ENCODE measurements around the gene MYL2.
"Not testable (repeated sequence)": the region's sequence is repeated elsewhere in the genome, so short reads cannot be mapped to it uniquely, and the experiment has no call there.

Gene MYL2, protein sequence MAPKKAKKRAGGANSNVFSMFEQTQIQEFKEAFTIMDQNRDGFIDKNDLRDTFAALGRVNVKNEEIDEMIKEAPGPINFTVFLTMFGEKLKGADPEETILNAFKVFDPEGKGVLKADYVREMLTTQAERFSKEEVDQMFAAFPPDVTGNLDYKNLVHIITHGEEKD

DNA sequence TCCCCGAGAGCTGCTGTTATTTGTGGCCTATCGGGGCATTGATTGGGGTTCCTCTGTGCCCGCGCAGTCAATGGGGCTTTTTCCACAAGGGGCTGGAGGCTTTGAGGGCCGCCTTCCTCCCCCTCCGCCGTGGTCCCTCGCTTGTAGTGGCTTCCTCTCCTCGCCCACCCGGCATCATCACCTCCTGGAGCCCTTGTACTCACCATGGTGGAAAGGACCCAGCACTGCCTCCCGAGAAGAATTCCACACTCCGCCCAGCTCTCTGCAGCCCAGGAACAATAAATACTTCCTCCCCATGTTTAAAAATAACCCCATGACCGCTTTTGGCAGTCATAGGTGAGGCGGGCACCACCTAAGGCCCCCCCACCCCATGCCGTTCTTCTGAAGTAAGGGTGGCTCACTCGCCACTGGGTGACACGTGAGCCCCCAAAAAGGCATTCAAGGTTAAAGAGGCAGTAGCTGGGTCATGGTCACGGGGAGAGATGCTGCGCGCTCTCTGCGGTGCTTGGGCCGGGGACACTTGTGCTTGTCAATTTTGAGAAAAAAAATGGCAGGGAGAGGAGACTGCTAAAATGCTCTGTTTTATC lies at the start of gene MYL2:
TSS of gene MYL2 (minus strand) at position 256 of the 587 bp plus-strand sequence. CDS start at position 206, 50 bp downstream.
- DNase-seq (ENCODE audit: low spot score) (no peak), FAIRE-seq (no peak)

DNA sequence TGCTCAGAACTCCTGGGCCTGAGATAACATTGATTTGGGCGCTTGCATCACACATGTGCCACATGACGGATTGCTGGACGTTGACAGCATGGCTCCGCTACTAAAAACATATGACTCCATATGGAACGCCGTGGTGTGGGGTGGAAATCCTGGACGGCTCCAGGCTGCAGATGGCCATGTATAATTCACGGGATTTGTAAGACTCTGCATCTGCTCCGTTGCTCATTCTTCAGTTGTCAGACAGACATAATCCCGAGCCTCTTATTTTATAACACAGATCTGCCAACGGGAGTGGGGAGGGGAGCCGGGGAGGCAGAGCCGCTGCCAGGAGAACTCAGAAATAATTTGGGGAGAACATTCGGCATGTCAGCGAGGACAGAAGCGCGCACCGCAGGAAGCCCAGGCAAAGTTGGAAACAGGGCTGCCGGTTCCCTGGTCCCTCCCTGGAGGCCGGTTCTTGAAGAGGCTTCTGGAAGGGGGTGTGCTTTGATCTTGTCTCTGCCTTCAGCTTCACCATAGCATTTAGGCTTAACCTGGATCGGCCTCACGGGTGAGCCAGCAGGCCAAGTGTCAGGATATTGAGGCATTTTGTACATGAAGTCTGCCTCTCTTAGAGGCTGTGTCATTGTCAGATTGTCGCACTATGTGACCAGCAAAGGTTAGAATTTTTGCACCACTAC lies 45.8 kb upstream of the MYL2 start:
- no peak for FAIRE-seq

DNA sequence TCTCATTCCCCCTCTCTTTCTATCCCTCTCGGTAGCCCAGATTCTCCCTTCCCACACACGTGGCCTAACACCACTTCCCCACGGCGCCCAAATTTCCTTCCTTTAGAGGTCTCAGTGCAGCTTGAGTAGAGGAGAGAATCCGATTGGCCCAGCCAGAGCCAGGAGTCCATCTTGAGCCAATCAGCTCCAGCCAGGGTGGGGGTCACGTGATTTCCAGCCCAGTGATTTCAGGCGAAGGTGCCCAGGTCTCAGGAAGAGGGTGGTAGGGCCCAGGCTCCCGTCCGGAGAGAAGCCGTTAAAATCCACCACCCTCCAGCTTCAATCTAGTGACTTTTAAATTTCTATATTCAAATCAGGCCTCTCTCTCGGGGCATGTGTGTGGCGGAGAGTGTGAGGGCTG lies 45.2 kb upstream of the MYL2 start:
- DNase-seq (ENCODE audit: low spot score): no peak
- FAIRE-seq: no peak

More for the DNA sequence above, 45.8 kb upstream of the MYL2 start:
- no peak for DNase-seq (ENCODE audit: low spot score)

DNA sequence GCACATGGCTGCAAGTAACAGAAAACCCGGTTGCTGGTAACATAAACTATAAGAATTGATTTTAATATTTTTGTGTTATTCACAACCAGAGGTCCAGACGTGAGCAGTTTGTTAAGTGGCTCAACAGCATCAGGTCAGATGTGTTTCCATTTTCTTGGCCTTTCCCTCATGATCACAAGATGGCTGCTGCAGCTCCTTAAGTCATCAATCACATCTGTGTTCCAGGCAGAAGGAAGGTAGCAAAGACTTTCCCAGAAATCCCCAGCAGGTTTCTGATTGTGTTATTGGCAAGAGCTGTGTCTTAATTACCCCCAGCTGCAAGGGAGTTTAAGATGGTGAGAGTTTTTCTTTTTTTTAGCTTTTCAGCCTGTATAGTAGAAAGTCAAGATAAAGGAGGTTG lies 40.4 kb upstream of the MYL2 start:
- no peak for FAIRE-seq
- DNase-seq (ENCODE audit: low spot score): no peak

DNA sequence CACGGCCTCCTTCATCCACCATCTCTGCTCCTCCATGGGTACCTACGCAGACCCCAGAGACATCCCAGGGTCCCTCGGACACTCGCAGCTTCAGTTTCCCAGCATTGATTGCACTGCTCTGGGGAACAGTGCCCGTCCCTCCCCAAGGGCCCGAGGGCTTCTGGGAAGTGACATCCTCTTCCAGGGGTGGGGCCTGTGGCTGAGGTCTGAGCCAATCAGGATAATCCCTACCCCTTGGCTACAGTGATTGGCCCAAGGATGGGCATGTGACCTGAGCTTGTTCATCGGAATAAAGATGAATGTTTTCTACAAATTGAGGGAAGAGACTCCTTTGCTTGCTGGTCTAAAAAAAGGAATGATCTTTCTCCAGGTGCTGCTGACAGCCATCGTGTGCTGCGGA lies 37.3 kb upstream of the MYL2 start:
- DNase-seq (ENCODE audit: low spot score): no peak

DNA sequence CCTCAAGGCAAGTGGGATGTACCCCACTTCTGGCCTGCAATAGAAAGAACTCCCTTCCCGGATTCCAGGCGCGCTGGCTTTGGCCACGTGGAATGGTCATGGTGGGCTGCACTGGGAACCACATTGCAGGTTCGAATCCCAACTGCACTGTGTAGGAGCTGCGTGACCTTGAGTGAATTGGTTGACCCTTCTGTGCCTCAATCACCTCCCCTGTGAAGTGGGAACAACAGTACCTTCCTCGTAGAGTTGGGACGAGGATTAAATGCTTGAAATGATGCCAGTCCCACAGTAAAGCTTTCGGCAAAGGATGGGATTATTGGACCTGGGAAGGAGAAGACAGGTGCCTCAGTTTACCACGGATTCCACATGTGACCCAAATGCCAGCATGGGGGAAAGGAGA lies 36.8 kb upstream of the MYL2 start:
- FAIRE-seq: no peak
- no peak for DNase-seq (ENCODE audit: low spot score)

More for the DNA sequence above, 37.3 kb upstream of the MYL2 start:
- no peak for FAIRE-seq

DNA sequence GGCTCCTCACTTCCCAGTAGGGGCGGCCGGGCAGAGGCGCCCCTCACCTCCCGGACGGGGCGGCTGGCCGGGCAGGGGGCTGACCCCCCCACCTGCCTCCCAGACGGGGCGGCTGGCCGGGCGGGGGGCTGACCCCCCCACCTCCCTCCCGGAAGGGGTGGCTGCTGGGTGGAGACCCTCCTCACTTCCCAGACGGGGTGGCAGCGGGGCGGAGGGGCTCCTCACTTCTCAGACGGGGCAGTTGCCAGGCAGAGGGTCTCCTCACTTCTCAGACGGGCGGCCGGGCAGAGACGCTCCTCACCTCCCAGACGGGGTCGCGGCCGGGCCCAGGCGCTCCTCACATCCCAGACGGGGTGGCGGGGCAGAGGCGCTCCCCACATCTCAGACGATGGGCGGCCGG lies 30.5 kb upstream of the MYL2 start:
- FAIRE-seq; DNase-seq (ENCODE audit: low spot score): not testable (repeated sequence)

DNA sequence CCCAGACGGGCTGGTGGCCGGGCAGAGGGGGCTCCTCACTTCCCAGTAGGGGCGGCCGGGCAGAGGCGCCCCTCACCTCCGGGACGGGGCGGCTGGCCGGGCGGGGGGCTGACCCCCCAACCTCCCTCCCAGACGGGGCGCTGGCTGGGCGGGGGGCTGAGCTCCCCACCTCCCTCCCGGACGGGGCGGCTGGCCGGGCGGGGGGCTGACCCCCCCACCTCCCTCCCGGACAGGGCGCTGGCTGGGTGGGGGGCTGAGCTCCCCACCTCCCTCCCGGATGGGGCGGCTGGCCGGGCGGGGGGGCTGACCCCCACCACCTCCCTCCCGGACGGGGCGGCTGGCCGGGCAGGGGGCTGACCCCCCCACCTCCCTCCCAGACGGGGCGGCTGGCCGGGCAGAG lies 30.1 kb upstream of the MYL2 start:
- FAIRE-seq; DNase-seq (ENCODE audit: low spot score): not testable (repeated sequence)

DNA sequence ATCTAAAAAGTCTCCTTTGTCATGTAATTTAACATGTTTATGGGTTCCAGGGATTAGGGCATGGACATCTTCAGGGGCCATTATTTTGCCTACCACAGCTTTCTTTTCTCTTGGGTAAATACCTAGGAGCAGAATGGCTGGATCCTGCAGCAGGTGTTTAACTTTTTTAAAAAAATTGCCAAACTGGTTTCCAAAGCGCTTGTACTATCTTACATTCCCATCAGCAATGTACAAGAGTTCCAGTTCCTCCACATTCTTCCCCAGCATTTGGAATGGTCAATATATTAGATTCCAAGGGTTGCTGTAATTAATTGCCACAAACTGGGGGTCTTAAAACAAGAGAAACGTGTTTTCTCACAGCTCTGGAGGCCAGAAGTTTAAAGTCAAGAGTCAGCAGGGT lies 27.7 kb upstream of the MYL2 start:
- FAIRE-seq: no peak
- DNase-seq (ENCODE audit: low spot score): no peak

DNA sequence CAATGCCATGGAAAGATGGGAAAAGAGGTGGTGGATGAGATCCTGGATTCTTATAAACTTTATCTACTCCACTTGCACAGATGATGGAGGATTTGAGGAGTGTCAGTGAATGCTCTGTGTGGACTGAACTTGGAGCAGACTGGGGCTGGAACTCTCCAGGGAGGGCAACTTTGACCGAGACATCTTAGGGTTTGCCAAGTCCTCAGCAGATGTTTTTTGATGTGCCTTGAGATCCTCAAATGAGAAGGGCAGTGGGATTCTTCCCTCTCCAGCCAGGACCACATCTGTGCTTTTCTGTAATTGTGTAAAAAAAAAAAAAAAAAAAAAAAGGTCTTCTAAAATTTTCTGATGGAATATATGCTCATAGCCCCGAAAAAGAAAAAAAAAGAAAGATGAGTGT lies 23.0 kb upstream of the MYL2 start:
- FAIRE-seq: no peak
- DNase-seq (ENCODE audit: low spot score): no peak

DNA sequence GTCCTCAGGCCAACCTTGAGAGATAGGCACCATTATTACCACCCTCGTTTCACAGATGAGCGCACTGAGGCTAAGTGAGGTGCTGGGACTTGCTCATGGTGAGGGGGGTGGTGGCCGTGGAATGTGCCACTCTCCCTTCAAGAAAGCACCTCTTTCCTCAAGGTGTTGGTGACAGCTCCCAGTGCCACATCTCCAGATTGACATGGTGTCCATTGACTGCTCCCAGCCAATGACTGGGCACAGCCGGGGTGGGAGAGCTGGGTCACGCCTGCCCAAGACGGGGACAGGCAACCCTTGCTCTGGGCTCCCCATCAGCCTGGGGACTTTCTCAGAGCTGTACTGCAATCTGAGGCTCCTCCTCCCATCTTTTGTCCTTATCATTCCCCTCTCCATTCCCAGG lies 21.0 kb upstream of the MYL2 start:
- FAIRE-seq (no peak), DNase-seq (ENCODE audit: low spot score) (no peak)

DNA sequence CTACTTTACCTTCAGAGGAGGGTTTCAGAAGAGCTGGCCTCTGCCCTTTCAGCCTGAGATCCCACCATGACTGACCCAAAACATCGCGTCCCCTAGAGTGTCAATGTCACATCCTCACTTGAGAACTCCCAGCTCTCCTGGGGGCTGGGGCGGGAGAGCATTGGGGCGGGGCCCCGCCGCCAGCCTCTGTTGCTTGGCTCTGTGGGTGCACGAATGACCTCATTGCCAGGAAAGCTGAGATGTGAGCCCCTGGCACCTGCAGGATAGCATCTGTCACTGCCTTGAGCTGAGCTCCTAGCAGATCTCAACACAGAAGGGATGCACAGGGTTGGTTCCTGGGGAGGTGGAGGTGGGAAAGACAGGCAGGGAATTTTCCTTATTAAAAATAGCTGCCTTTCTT lies 20.6 kb upstream of the MYL2 start:
- no peak for FAIRE-seq
- DNase-seq (ENCODE audit: low spot score): no peak

DNA sequence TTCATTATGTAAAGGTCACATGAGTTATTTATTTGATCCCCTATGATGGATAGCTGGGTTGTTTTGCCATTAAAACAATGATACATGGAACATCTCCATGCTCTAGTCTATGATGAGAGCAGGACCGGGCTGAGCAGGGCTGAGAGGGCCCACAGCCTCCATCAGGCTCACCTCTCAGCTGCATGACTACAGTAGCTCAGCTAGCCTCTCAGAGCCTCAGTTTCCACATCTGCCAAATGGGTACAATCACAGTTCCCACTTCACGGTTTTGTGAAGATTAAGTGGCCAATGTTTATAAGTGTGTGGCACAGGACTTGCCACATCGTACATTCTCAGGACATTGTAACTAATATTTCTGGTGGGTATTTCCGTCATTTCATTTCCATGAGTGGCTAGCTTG lies 19.9 kb upstream of the MYL2 start:
- DNase-seq (ENCODE audit: low spot score) (no peak), FAIRE-seq (peak; percentile 5)

DNA sequence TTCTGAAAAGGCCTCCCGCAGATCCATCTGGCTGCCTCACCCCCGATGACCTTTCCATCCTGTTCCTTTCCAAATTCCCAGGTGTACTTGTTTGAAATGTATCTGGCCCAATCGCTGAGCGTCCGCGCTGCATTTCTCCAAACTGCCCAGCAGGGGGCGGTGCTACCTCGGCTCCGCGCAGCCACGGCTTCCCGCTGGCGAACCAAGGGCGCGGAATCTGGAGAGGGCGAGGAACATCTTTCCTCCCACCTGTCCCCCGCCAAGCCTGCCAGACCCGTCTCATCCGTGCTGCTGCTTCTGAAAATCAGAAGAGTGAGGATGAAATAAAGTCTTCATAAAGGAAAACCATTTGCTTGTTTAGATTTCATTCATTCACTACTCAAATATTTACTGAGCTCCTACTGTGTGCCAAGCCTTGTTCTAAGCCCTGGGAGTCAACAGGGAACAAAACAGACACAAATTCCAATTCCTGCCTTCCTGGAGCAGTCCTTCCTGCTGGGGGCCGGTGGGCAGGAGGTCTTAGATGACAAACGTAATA lies 16.8 kb upstream of the MYL2 start:
- FAIRE-seq: no peak

DNA sequence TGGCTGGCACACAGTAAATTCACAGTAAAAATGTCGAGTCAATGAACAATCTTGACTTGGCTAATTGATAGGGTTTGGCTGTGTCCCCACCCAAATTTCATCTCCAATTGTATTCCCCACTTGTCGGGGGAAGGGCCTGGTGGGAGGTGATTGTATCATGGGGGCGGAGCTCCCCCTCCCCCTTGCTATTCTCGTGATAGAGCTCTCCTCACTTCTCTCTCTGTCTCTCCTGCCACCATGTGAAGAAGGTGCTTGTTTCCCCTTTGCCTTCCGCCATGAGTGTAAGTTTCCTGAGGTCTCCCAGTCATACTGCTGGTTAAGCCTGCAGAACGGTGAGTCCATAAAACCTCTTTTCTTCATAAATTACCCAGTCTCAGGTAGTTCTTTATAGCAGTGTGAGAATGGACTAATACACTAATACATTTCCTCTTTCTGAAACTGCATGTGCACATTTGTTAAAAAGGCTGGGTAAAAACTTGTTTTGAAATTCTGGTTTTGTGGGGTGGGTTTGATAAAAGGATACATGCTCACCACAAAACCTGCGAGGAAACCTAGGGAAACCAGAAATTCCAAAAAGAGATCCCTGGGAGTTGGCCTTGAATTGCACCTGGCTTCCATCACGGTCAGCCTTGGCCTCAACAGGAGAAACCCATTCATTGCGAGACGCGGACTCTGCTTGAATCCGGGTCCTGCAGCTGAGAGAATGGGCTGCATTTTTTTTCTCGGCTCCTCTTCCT lies 16.2 kb upstream of the MYL2 start:
- no peak for FAIRE-seq
- DNase-seq (ENCODE audit: low spot score): no peak

More for the DNA sequence above, 16.8 kb upstream of the MYL2 start:
- DNase-seq (ENCODE audit: low spot score): peak; percentile 78

DNA sequence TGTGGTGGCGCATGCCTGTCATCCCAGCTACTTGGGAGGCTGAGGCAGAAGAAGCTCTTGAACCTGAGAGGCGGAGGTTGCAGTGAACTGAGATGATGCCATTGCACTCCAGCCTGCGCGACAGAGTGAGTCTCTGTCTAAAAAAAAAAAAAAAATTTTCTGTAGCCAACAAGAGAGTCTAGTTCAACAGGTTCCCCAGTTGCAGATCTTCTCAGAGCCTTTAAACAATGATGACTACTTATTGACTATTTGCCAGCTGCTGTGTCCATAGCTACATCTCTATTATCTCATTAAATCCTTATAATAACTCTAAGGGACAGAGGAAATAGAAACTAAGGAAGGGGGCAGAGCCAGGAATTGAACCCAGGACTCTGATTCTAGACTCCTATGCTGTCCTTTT lies 15.2 kb upstream of the MYL2 start:
- DNase-seq (ENCODE audit: low spot score) (no peak), FAIRE-seq (no peak)

DNA sequence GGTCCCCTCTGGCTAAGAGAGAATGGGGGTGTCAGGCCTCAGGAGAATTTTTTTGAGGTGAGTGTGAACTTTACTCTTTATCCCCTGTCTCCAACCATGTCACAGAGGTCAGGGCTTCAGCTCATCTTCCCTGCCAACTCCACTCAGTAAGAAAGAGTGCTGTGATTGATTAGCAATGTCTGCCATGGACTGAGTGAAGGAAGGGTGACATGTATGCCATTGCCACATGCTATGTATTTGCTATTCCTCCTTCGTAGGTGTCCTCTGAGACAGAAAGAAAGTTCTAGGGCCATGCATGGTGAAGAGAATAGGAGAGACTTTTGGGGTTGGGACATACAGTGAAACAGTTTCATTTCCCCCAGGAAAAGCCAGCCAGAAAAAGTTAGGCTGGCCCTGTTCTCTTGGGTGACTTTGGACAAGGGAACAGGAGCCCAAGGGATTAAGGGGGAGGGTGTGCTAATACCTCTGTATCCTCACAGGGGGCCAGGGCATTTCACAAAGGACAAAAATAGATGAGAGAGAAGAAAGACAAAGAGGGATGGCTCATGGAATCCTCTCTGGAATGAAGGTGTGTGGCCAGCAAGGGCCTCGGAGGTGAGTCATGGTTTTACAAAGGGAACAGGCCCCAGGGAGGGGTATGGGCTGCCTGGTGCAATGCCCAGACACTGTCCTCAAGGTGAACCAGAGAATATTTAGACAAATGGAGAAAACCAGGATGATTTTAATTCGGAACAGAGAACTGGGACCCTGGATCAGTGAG lies 13.9 kb upstream of the MYL2 start:
- FAIRE-seq (peak; percentile 42), DNase-seq (ENCODE audit: low spot score) (peak; percentile 91)

DNA sequence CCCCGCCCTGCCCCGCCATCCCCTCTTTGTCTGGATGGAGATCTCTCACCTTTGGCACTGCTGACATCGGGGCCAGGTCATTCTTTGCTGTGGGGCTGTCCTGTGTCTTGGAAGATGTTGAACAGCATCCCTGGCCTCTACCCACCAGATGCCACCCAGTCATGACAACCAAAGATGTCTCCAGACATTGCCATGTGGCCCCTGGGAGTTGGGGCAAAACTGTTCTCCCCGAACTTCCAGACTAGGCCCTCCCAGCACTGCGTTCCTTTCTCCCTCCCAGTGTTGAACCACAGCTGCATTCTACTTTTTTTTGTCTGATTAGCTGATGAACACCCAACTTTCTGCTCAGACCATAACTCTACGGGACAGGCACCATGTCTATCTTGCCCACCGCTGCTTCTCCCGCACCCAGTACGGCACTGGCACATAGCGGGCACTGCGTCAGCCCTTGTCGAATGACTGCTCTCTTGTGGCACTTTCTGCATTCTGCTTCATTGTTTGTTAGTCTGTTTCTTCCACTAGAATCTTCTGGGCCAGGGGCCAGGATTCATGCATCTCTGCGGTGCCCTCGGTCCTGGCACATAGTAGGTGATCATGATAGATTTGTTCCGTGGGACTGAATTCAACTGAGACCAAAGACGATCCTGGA lies 13.1 kb upstream of the MYL2 start:
- no peak for DNase-seq (ENCODE audit: low spot score)

DNA sequence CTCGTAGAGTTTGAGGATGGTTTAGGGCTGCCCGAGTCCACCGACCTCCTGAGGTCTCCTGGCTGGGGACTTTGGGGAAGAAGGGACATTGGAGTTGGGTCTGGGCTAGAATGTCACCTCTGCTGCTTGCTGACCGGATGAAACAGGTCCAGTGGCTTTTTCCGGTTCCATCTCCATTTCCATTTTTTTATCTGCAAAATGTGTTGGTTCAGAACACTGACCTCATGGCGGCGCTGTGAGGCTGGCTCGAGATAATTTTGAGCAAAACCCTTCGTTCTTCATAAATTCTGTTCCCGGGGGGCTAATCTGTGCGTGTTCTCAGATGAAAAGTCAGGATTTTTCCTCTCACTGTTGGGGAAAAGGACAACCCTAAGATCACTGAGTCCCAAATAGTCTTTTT lies 11.7 kb upstream of the MYL2 start:
- DNase-seq (ENCODE audit: low spot score): no peak
- FAIRE-seq: no peak

More for the DNA sequence above, 13.1 kb upstream of the MYL2 start:
- no peak for FAIRE-seq

DNA sequence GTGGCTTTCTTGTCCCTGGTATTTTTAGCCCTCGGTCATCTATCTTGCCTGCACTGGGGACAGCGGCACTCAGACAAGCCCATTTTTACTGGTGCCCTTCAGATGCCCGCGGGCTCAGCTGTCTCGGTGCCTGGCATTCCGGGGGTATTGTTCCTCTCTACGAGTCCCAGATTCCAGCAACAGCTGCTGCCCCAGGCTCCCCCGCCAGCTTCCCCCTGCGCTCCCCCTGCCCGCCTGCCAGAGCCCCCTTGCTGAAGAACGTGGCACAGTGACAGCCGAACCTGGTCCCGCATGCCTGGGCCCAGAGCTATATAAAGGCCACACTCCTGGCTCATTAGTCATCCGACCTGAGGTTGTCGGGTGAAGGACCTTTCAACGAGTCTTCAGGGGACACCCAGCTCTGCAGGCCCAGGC lies 10.9 kb upstream of the MYL2 start:
- DNase-seq (ENCODE audit: low spot score) (peak; percentile 44), FAIRE-seq (no peak)
